T-helper 2 cell treated with Interferon-gamma antibody and Interleukin-4, amounts not matched to agents 5 μg/mL and 100 μg/mL, for 36 hours (primary cell): Measurements from ENCODE around the gene ADGRG1.

Source experiments
- DNase-seq: peaks from one replicate; pipeline ENCODE4 v3.0.0; 2021; ENCODE audit warnings: low spot score
- H3K27ac Mint-ChIP-seq: one replicate; pipeline ENCODE4 v1.8.0; 2021; ENCODE audit warnings: mild to moderate bottlenecking, mixed read lengths
- H3K27me3 Mint-ChIP-seq: one replicate; pipeline ENCODE4 v1.8.0; 2021; ENCODE audit warnings: low read depth, mixed read lengths
- H3K36me3 Mint-ChIP-seq: one replicate; pipeline ENCODE4 v1.8.0; 2021; ENCODE audit warnings: low read depth, mixed read lengths
- H3K4me1 Mint-ChIP-seq: one replicate; pipeline ENCODE4 v1.8.0; 2021; ENCODE audit warnings: low read depth, mixed read lengths
- H3K4me3 Mint-ChIP-seq: one replicate; pipeline ENCODE4 v1.8.0; 2022; ENCODE audit warnings: mild to moderate bottlenecking, moderate library complexity, mixed read lengths
- H3K9me3 Mint-ChIP-seq: one replicate; pipeline ENCODE4 v1.8.0; 2021; ENCODE audit warnings: mixed read lengths

Gene ADGRG1

DNA sequence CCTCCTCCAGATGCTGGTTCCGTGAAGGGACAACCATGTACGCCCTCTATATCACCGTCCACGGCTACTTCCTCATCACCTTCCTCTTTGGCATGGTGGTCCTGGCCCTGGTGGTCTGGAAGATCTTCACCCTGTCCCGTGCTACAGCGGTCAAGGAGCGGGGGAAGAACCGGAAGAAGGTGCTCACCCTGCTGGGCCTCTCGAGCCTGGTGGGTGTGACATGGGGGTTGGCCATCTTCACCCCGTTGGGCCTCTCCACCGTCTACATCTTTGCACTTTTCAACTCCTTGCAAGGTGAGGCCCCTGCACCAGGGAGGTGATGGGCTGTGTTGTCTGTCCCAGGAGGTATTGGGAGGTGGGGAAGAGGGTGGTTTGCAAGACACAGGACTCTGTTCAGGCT is 57.2 kb downstream of the ADGRG1 start:
- Mint-ChIP-seq H3K9me3 (no peaks in the 10 kb centered on the region), H3K27ac (no peak overlapping the region), H3K4me3 (no peak overlapping the region), H3K36me3 (no peaks in the 10 kb centered on the region), H3K4me1 (peaks cover 20% of the 10 kb centered on the region), H3K27me3 (peaks cover under 1% of the 10 kb centered on the region)
- DNase-seq: no peak

DNA sequence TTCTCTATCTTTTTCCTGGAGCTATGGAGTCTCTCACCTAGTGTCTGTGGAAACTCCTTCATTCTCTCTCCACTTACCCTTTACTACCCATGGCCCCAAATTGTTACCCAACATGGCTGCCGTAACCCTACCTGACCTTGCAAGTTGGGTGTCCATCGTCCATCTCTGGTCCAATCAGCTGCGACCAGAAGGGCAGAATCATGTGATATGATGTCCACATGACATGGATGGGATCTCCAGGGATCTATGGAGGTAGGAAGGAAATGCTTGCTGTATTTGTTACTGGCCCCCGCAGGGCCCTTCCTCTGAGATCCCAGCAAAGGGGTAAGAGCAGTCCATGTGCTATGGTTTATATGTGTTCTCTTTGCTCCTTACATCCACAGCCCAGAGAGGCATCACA is 58.1 kb downstream of the ADGRG1 start:
- Mint-ChIP-seq H3K4me3 (no peak overlapping the region), H3K27me3 (peaks cover 3% of the 10 kb centered on the region), H3K4me1 (peaks cover 22% of the 10 kb centered on the region), H3K36me3 (no peaks in the 10 kb centered on the region), H3K27ac (no peak overlapping the region), H3K9me3 (no peaks in the 10 kb centered on the region)
- no peak for DNase-seq

DNA sequence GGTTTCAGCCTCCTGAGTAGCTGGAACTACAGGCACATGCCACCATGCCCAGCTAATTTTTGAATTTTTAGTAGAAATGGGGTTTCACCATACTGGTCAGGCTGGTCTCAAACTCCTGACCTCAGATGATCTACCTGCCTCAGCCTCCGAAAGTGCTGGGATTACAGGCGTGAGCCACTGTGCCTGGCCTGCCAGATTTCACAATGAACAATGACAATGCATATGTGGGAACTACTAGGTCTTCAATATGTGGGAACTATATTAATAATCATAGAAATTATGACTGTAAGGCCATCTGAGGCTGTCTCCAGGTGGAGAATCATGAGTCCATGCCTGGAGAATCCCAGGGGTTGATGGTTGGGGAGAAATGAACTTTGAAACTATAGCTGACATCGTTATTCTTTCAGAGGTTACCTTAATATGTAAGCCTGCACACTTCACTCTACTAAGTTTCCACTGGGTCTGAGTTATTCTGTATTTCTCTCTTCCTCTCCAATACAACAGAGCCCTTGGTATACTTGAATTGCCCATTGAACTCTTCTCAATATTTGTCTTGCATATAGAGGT is 59.0 kb downstream of the ADGRG1 start:
- Mint-ChIP-seq H3K36me3 (no peaks in the 10 kb centered on the region), H3K27ac (no peak overlapping the region), H3K9me3 (no peaks in the 10 kb centered on the region), H3K4me1 (peaks cover 22% of the 10 kb centered on the region), H3K4me3 (no peak overlapping the region), H3K27me3 (peaks cover 7% of the 10 kb centered on the region)
- DNase-seq: no peak

DNA sequence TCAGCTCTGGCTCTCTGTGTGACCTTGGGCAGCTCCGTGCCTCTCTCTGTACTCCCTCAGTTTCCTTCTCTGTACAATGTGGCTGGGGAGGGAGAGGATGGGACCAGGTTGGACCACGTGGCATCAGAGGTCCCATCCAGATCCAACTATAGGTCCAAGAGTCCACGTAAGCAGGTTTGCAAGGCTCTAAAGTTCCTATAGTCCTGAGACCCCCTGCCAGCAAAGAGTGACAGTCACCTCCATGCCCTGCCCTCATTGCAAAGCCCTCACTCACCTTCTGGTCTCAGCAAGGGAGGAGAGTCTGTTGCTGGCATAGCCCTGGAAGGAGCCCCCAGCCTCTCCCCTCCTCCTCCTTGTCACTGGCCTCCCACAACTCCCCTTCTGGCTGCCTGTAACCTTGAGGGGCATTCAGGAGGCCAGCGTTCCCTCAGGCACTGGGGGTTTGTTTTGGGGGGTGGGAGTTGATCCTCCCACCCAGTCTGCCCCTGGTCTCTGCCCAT is 60.1 kb downstream of the ADGRG1 start:
- H3K4me3 Mint-ChIP-seq: no peak overlapping the region
- H3K27ac Mint-ChIP-seq: no peak overlapping the region
- no peaks in the 10 kb centered on the region for H3K9me3 Mint-ChIP-seq
- no peaks in the 10 kb centered on the region for H3K36me3 Mint-ChIP-seq
- H3K4me1 Mint-ChIP-seq: peaks cover 22% of the 10 kb centered on the region
- no peak for DNase-seq
- H3K27me3 Mint-ChIP-seq: peaks cover 8% of the 10 kb centered on the region

DNA sequence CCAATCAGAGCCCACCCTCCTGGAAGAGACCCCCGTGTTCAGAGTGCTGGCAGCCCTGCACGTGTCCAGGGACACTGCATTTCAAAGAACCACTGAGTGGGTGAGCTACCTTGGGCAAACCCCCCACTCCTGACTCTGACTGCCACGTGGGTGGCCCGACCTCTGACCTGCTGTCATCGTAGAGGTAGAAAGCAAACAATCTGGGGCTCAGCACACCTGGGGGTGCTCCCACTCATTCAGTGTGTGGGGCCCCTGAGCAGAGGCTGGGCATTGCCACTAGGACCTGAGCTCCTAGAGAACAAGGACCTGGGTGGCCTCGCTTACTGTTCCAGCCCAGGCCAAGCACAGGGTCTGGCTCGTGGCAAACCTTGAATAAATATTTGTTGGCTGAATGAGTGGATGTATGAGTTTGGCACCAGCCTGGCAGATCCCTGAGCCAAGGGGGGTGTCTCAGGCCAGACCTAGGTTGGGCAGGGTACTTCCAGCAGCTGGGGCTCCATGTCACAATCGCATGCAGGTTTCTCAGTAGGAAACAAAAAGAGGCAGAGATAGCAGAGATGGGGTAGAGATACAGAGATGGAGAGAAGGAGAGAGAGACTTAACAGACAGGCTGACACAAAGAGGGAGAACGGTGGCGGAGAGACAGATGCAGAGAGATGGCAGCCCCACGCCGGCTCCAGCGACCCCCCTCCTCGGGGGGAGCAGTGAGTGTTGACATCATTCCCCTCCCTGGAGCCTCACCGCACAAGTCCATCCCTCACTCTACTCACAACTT is 60.7 kb downstream of the ADGRG1 start:
- peaks cover 22% of the 10 kb centered on the region for H3K4me1 Mint-ChIP-seq
- H3K36me3 Mint-ChIP-seq: no peaks in the 10 kb centered on the region
- peak overlapping the region; percentile 52 for H3K4me3 Mint-ChIP-seq
- no peak for DNase-seq
- H3K9me3 Mint-ChIP-seq: no peaks in the 10 kb centered on the region
- peaks cover 8% of the 10 kb centered on the region for H3K27me3 Mint-ChIP-seq
- H3K27ac Mint-ChIP-seq: peak overlapping the region; percentile 85

DNA sequence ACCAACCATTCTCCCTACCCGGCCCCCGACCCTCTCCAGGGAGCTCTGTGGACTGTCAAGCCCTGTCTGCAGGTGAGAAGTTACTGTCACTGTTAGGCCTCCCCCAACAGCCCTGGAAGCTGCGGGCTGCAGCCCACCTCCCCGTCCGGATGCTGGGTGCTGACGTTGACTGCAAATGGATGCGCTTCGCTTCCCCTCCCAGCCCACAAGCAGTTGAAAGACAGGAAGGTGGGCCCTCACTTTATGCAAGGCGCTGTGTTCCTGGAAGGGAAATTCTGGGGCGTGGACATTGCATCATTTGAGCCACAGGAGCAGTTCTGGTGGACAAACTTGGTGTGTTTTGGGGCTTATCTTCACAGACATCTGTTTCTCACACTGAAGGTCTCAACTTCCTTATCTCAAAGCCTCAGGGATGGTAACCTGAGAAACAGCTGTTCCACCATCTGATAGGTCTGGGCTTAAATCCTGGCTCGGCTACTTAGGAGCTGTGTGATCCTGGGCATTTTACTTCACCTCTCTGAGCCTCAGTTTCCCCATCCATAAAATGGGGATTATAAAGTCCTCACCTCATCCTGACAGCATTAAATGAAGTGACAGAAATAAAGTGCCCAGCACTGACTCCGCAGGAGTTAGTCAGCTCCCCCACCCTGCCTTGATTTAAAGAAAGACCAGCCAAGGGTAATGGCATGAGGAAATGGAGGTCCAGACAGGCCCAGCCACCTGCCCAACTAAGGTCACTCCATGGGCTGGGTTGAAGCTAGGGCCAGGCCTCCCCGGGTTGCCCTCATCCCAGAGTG is 61.5 kb downstream of the ADGRG1 start:
- DNase-seq: peak; percentile 35
- Mint-ChIP-seq H3K27me3 (peaks cover 8% of the 10 kb centered on the region), H3K9me3 (no peaks in the 10 kb centered on the region), H3K36me3 (no peaks in the 10 kb centered on the region), H3K4me3 (peak overlapping the region; percentile 52), H3K27ac (peak overlapping the region; percentile 85), H3K4me1 (peaks cover 27% of the 10 kb centered on the region)

DNA sequence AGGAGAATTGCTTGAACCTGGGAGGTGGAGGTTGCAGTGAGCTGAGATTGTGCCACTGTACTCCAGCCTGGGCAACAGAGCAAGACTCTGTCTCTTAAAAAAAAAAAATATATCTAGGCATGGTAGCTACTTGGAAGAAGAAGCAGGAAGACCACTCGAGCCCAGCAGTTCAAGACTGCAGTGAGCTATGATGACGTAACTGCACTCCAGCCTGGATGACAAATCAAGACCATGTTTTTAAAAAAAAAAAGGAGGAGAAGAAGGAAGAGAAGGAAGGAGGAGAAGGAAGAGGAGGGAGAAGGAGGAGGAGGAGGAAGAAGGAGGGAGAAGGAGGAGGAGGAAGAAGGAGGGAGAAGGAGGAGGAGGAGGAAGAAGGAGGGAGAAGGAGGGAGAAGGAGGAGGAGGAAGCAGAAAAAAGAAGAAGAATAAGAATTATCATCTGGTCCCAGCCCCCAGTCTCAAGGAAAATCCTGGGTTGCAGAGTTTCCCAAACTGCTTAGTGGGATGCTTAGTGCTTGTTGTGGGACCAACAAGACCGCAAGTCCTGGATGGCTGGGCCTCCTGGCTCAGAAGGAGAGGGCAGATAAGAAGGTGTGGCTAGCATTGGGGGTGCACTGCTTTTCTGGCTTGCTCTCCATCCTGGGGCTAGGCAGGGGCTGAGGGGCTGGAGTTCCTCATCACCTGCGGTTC is 62.5 kb downstream of the ADGRG1 start:
- H3K36me3 Mint-ChIP-seq: no peaks in the 10 kb centered on the region
- peaks cover 8% of the 10 kb centered on the region for H3K27me3 Mint-ChIP-seq
- peaks cover 28% of the 10 kb centered on the region for H3K4me1 Mint-ChIP-seq
- no peak for DNase-seq
- no peak overlapping the region for H3K4me3 Mint-ChIP-seq
- H3K27ac Mint-ChIP-seq: peak overlapping the region; percentile 45
- no peaks in the 10 kb centered on the region for H3K9me3 Mint-ChIP-seq

DNA sequence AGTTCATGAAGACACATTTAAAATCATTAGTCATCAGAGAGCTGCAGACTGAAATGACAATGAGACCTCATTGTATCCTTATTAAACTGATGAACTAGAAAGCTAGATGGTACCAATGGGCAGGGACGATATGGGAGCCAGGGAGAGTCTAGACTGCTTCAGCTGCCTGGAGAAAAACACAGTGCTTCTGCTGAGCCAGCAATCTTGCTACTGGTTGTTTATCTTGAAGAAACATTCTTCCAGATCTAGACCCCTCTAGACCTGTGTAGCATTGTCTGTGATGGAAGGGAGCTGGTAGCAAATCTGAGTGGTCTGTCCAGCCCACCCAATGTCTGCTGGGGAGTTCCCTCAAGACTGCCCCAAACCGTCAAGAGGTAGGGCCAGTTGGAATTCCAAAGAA is 64.2 kb downstream of the ADGRG1 start:
- Mint-ChIP-seq H3K36me3 (no peaks in the 10 kb centered on the region), H3K9me3 (no peaks in the 10 kb centered on the region), H3K27ac (no peak overlapping the region), H3K4me1 (peaks cover 28% of the 10 kb centered on the region), H3K27me3 (peaks cover 8% of the 10 kb centered on the region), H3K4me3 (no peak overlapping the region)
- DNase-seq: no peak

DNA sequence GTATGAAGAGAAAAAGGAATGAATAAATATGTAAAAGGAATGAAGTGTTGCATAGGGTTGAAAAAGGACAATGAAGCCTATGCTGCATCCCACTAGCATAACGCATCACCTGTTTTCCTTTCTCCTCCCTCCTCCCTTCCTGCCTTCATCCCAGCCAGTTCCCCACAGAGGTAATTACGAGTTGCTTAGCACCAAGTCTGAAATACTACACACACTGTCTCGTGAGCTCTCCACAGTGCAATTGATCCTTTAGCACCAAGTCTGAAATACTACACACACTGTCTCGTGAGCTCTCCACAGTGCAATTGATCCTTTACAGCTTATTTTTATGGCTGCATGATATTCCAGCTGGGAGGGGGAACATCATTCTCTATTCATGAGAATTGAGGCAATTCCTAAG is 65.1 kb downstream of the ADGRG1 start:
- H3K4me1 Mint-ChIP-seq: peaks cover 25% of the 10 kb centered on the region
- no peaks in the 10 kb centered on the region for H3K36me3 Mint-ChIP-seq
- H3K27ac Mint-ChIP-seq: no peak overlapping the region
- no peak overlapping the region for H3K4me3 Mint-ChIP-seq
- no peaks in the 10 kb centered on the region for H3K9me3 Mint-ChIP-seq
- no peak for DNase-seq
- H3K27me3 Mint-ChIP-seq: peaks cover 8% of the 10 kb centered on the region

DNA sequence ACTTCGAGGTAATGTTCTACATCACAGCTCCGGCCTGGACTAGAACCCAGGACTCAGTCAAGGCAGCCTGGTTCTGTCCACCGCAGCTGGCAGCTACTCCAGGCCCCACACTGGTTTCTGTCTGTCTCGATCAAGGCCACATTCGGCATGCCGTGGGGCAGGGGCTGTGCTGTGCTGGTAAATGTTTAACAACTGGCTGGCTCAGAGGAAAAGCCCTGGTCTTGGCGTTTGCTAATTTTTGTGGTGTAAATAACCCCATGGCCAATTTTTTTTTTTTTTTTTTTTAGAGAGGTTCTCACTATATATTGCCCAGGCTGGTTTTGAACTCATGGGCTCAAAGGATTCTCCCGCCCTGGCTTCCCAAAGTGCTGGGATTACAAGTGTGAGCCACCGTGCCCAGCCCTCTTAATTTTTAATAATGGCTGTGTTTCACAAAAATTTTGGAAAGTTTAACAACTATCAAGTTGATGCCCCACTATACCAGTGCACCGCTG is 65.8 kb downstream of the ADGRG1 start:
- peaks cover 20% of the 10 kb centered on the region for H3K4me1 Mint-ChIP-seq
- no peaks in the 10 kb centered on the region for H3K36me3 Mint-ChIP-seq
- H3K27ac Mint-ChIP-seq: no peak overlapping the region
- no peak for DNase-seq
- no peaks in the 10 kb centered on the region for H3K9me3 Mint-ChIP-seq
- H3K27me3 Mint-ChIP-seq: peaks cover 8% of the 10 kb centered on the region
- H3K4me3 Mint-ChIP-seq: no peak overlapping the region

DNA sequence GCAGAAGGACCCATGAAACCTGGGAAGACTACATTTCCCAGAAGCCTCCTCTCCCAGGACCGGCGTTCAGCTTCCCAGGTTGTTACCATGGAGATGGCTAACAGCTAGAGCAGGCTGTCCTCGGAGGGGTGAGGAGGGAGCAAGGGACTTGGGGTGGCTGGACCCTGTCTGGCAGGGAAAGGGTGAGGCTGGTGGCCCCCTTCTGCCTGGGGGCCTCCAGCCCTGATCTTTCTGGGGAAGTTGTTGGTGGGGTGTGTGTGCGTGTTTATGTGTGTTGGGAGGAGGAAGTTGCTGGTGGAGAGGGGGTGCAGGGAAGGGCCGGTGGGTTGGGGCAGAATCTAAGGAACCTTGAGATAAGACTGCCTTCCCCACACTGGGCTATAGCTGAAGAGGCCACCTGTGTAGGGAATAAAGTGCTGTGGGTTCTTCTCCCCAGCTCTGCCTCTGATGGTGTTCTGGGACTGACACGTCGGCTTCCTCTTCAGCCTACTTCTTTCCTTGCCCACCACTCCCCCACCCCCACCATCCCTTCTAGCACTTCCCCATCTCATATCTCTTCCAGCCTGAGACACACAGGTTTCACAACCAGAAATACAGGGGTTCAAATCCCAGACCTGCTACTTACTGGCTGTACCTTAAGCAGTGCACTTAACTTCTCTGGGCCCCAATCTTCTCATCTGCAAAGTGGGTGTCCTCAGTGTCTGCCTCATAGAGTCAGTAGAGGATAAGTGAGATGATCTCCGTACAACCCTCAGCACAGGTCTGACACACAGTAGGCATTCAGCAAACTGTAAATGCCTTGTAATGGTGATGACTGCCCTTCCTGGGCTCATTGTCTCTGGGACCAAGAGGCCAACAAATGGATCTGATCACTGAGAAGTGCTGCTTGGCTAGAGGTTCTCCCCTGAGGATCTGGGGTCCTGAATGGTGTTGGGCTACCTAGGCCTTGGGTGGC is 66.6 kb downstream of the ADGRG1 start, which contains the start of gene DRC7:
Gene DRC7 (plus strand): TSS at position 82 of the 955 bp plus-strand sequence. CDS start 3,144 bp downstream, outside the sequence.
- Mint-ChIP-seq H3K4me3 (no peak within 1 kb of the TSS), H3K9me3 (no peaks in the 10 kb centered on the region), H3K36me3 (no peaks in the 10 kb centered on the region), H3K4me1 (peaks cover 13% of the 10 kb centered on the region), H3K27me3 (peaks cover 8% of the 10 kb centered on the region), H3K27ac (peak within 1 kb of the TSS; percentile 47)
- no peak for DNase-seq

DNA sequence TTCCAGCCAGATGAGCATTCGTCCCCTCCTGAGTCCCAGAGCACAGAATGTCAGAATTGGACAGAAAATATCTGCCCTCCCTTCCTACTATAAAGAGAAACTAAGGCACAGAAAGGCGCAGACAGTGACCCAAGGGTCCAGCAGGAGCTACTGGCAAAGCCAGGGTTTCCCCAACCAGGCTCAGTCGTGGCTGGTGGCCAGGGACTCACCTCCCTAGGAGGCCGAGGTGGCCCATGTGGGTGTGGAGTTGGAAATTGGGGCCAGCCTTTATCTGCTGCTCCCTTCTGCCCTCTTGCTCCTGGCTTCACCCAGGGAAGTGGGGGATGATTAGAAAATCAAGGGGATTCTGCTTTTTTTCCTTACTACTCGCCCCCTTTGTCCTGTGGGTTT is 67.2 kb downstream of the ADGRG1 start:
- Mint-ChIP-seq H3K27ac (peak overlapping the region; percentile 26), H3K4me3 (no peak overlapping the region), H3K27me3 (peaks cover 7% of the 10 kb centered on the region), H3K4me1 (peaks cover 9% of the 10 kb centered on the region), H3K36me3 (no peaks in the 10 kb centered on the region), H3K9me3 (no peaks in the 10 kb centered on the region)
- no peak for DNase-seq

DNA sequence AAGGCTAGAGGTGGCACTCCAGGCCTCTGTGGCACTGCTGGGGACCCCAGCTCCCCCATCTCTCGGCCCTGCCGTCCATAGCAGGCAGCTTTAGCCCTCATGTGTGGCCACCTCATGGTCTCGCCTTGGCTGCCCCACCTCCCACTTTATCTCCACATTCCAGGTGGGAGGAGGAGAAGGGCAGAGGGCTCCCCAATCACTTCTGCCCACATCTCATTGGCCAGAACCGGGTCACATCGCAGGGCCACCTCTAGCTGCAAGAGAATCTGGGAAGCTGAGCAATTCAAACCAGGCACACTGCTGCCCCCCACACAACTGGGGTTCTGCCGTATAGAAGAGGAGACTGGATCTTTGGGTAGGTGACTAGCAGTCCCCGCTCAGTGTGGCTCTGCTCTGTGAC is 67.8 kb downstream of the ADGRG1 start:
- Mint-ChIP-seq H3K4me1 (peaks cover 7% of the 10 kb centered on the region), H3K27me3 (peaks cover 4% of the 10 kb centered on the region), H3K36me3 (no peaks in the 10 kb centered on the region), H3K4me3 (no peak overlapping the region), H3K27ac (no peak overlapping the region), H3K9me3 (no peaks in the 10 kb centered on the region)
- no peak for DNase-seq
